HepG2 (cell line): ENCODE measurements around the gene MGLL. TPM values are rescaled to one million over a fixed set of nuclear protein-coding genes. Genes with fewer than 3 reads are reported as not detected.

ENCODE experiments used
- ATAC-seq: fragments of 200-7000 bp; cut with Tn5 transposase; 3 replicates; pipeline ENCODE4 v1.9.1; 2020; ENCODE audit warnings: mild to moderate bottlenecking, moderate library complexity
- BruUV-seq: library from RNA; stranded (reverse); fragments of 400-500 nt; replicated peaks from 2 replicates; lab custom pipeline; 2021; lab: Mats Ljungman, UMichigan
- CTCF ChIA-PET: fragments of 300-600 bp; formaldehyde crosslinking; extraction: SDS; loops from one replicate; lab custom pipeline; 2021; ENCODE audit warnings: low total read pairs, inconsistent platforms, low intra/inter-chr PET ratio; lab: Yijun Ruan, JAX
- POLR2A ChIA-PET: fragments of 350-600 bp; sonication (Branson Sonifier 250); formaldehyde crosslinking; loops from one replicate; lab custom pipeline; 2020; ENCODE audit warnings: antibody characterized with exemption, inconsistent platforms; lab: Yijun Ruan, JAX
- DNase-seq: peaks from one replicate; pipeline ENCODE4 v3.0.0-alpha.2; 2015; ENCODE audit warnings: low spot score
- FAIRE-seq: peaks from 3 replicates; lab custom pipeline; 2011; peaks lifted over from hg19 to GRCh38; lab: Jason Lieb, UNC
- H2AFZ ChIP-seq: one replicate; pipeline ENCODE4 v1.6.1; 2011; ENCODE audit warnings: low read length, inconsistent platforms
- H3K27ac ChIP-seq: fragments of 300-600 bp; 3 replicates; pipeline ENCODE4 v1.8.0; 2011; ENCODE audit warnings: mixed run types, mild to moderate bottlenecking, mixed read lengths, low read length, inconsistent platforms; ENCODE audit not compliant: insufficient read depth; ENCODE audit errors: extremely low read length
- H3K27me3 ChIP-seq, 2 experiments: fragments of 200-600 bp in 1 of 2; 2 replicates in 1 of 2; 3 replicates in 1 of 2; pipeline versions ENCODE4 v1.6.0 to v1.8.0; 2011; ENCODE audit warnings: low read length in 2 of 2, mild to moderate bottlenecking in 2 of 2, moderate library complexity in 2 of 2, inconsistent platforms in 1 of 2; ENCODE audit not compliant: insufficient read depth in 2 of 2, control insufficient read depth in 1 of 2
- H3K36me3 ChIP-seq, 2 experiments: fragments of 200-600 bp in 1 of 2; replicated peaks in 1 of 2; 2 replicates in 1 of 2; 3 replicates in 1 of 2; pipeline versions ENCODE4 v1.5.1 to v1.8.0; 2011; ENCODE audit warnings: low read length in 2 of 2, inconsistent platforms in 1 of 2; ENCODE audit not compliant: insufficient read depth in 2 of 2, control insufficient read depth in 1 of 2
- H3K4me1 ChIP-seq: 2 replicates; pipeline ENCODE4 v1.5.1; 2012; ENCODE audit warnings: low read length, inconsistent platforms; ENCODE audit not compliant: insufficient read depth
- H3K4me2 ChIP-seq: 2 replicates; pipeline ENCODE4 v1.6.0; 2011; ENCODE audit warnings: low read depth, low read length, inconsistent platforms
- H3K4me3 ChIP-seq, 3 experiments: fragments of 200-600 bp in 1 of 3; sonication (generic), shearing (Covaris generic) in 1 of 3; replicated peaks in 1 of 3; 2 replicates each; pipeline ENCODE4 v1.5.1; 2011 to 2016; ENCODE audit warnings: low read length in 3 of 3, inconsistent platforms in 2 of 3, low read depth in 2 of 3, mild to moderate bottlenecking in 2 of 3, control low read depth in 1 of 3, mixed read lengths in 1 of 3; ENCODE audit not compliant: insufficient read depth in 1 of 3
- H3K79me2 ChIP-seq: one replicate; pipeline ENCODE4 v1.6.1; 2011; ENCODE audit warnings: low read length, inconsistent platforms; ENCODE audit not compliant: insufficient read depth
- H3K9ac ChIP-seq: 2 replicates; pipeline ENCODE4 v1.6.0; 2011; ENCODE audit warnings: mild to moderate bottlenecking, low read depth, low read length, inconsistent platforms; ENCODE audit not compliant: insufficient read depth
- H3K9me3 ChIP-seq: 2 replicates; pipeline ENCODE4 v1.5.1; 2012; ENCODE audit warnings: mild to moderate bottlenecking, low read length
- H4K20me1 ChIP-seq: 2 replicates; pipeline ENCODE4 v1.6.0; 2011; ENCODE audit warnings: inconsistent platforms, mild to moderate bottlenecking, low read length, moderate library complexity; ENCODE audit not compliant: insufficient read depth
- ARID4A ChIP-seq: sonication (generic); formaldehyde crosslinking; IDR thresholded peaks from 2 replicates; pipeline ENCODE4 v1.5.0; 2020; ENCODE audit warnings: mild to moderate bottlenecking, missing genetic modification reagents, borderline replicate concordance
- KDM4B ChIP-seq: sonication (generic); formaldehyde crosslinking; IDR thresholded peaks from 2 replicates; pipeline ENCODE4 v1.4.0; 2020; ENCODE audit warnings: missing genetic modification reagents
- MEIS2 ChIP-seq: sonication (generic); formaldehyde crosslinking; IDR thresholded peaks from 2 replicates; pipeline ENCODE4 v1.9.0; 2021; ENCODE audit warnings: mild to moderate bottlenecking, missing genetic modification reagents
- PTBP1 ChIP-seq: fragments of 200-400 bp; formaldehyde crosslinking; IDR thresholded peaks from 2 replicates; pipeline ENCODE4 v1.6.1; 2018; ENCODE audit warnings: low read length, low read depth; ENCODE audit not compliant: poor library complexity, severe bottlenecking
- TRIM22 ChIP-seq: fragments of 450-650 bp; IDR thresholded peaks from 2 replicates; pipeline ENCODE4 v1.6.1; 2017
- ZNF253 ChIP-seq: sonication (generic); formaldehyde crosslinking; IDR thresholded peaks from 2 replicates; pipeline ENCODE4 v1.8.0; 2022; ENCODE audit warnings: mild to moderate bottlenecking, missing genetic modification reagents, borderline replicate concordance
- ZNF616 ChIP-seq: sonication (generic); formaldehyde crosslinking; IDR thresholded peaks from 2 replicates; pipeline ENCODE4 v1.5.0; 2020; ENCODE audit warnings: low read depth, mild to moderate bottlenecking, missing genetic modification reagents
- WGBS: methylation state at CpG from one replicate; pipeline ENCODE4 v1.1.6; 2017; ENCODE audit warnings: low lambda C conversion rate; 5-methylcytosine and 5-hydroxymethylcytosine counted together
- in situ Hi-C: cut with HindIII; loops from 2 replicates; pipeline ENCODE4 v1.10.0; 2017; ENCODE audit warnings: low pct_unique_long_range_greater_than_20kb; ENCODE audit not compliant: extremely low pct_ligation_motif_present
- intact Hi-C: fragments of 100-400 bp; cut with micrococcal nuclease; formaldehyde crosslinking; loops from one replicate; pipeline ENCODE4 v1.10.0; 2022; ENCODE audit not compliant: unreplicated experiment
- polyA plus RNA-seq, 8 experiments: library from polyadenylated mRNA; depleted of rRNA in 3 of 8; stranded (reverse) in 7 of 8; unstranded in 1 of 8; fragments of >200 nt; fragmentation: Illumina TruSeq in 4 of 8; extraction: Trizol in 4 of 8; gene quantifications; 2 replicates each; pipeline versions ENCODE4 v1.2.1 to v1.2.3, GENCODE V29; 2011 to 2016; ENCODE audit warnings: low read depth in 4 of 8, missing spikeins in 1 of 8, mixed read lengths in 1 of 8; ENCODE audit not compliant: insufficient read depth in 1 of 8
- total RNA-seq, 5 experiments: library from RNA; depleted of rRNA; stranded (reverse); fragments of >200 nt; fragmentation: Illumina TruSeq; extraction: Trizol; gene quantifications; 2 replicates each; pipeline ENCODE4 v1.2.3, GENCODE V29; 2016; ENCODE audit warnings: low read depth in 1 of 5
- TF ChIP-seq, protein P1 (sequence below), 2 experiments: sonication (generic) in 1 of 2; formaldehyde crosslinking in 1 of 2; IDR thresholded peaks; 2 replicates each; pipeline versions ENCODE4 v1.4.0 to v1.6.1; 2018 to 2020; ENCODE audit warnings: missing genetic modification reagents in 2 of 2, borderline replicate concordance in 1 of 2, low read depth in 1 of 2, mild to moderate bottlenecking in 1 of 2, missing biosample characterization in 1 of 2
- TF ChIP-seq, protein P2 (sequence below): sonication (generic); formaldehyde crosslinking; IDR thresholded peaks from 2 replicates; pipeline ENCODE4 v1.9.0; 2022; ENCODE audit warnings: low read depth, missing genetic modification reagents

The MGLL gene
- total and polyA plus RNA-seq, 2 of the 13 experiments (the other 11 are each of a cell fraction or from before 2014, with no cell fraction given), result not detected

DNA sequence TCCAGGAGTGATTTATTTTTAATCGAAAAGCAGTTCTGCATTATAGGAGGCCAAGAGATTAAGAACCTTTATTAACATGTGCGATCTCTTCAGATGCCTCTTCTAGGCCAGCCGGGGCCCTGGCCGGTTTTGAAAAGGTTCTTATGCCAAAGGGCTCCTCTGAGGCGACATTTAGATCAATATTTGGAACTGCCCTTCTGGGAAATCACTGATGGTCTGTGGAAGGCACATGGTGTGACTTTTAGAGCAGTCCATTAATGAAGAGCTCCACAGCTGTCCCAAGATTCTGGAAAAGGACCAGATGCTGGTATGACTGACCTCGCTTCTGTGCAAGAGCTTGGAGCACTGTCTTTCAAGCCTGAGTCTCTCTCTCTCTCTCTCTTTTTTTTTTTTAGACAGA, 19.7 kb downstream of the MGLL start:
- ATAC-seq, result no peak
- intact Hi-C loops (no loop called here), in situ Hi-C loops (no loop called here)
- WGBS, result 30% methylated on average over 6 of the region's 6 CpGs
- Histone ChIP-seq H3K9me3 (no peaks in the 10 kb centered on the region), H3K79me2 (no peaks in the 10 kb centered on the region), H4K20me1 (no peaks in the 10 kb centered on the region), H3K4me3 (no peak overlapping the region), H3K27me3 (peaks cover 2 to 5% of the 10 kb centered on the region in 2 experiments; a peak in 2 of 5 replicates), H3K36me3 (no peaks in the 10 kb centered on the region), H3K4me2 (no peak overlapping the region), H2AFZ (no peak overlapping the region), H3K27ac (no peak overlapping the region), H3K4me1 (no peaks in the 10 kb centered on the region), H3K9ac (no peak overlapping the region)
- no peak for TF ChIP-seq ZNF253 (CRISPR knock-in tag)
- no peak for TF ChIP-seq MEIS2 (CRISPR knock-in tag)
- TF ChIP-seq, protein P1, sequence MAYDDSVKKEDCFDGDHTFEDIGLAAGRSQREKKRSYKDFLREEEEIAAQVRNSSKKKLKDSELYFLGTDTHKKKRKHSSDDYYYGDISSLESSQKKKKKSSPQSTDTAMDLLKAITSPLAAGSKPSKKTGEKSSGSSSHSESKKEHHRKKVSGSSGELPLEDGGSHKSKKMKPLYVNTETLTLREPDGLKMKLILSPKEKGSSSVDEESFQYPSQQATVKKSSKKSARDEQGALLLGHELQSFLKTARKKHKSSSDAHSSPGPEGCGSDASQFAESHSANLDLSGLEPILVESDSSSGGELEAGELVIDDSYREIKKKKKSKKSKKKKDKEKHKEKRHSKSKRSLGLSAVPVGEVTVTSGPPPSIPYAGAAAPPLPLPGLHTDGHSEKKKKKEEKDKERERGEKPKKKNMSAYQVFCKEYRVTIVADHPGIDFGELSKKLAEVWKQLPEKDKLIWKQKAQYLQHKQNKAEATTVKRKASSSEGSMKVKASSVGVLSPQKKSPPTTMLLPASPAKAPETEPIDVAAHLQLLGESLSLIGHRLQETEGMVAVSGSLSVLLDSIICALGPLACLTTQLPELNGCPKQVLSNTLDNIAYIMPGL (CRISPR knock-in tag; IDR thresholded peaks at IDR 0.05; ENCODE audit: borderline replicate concordance in 1 of 2, low read depth in 1 of 2), result no peak
- TF ChIP-seq KDM4B, result no peak
- TF ChIP-seq, protein P2, sequence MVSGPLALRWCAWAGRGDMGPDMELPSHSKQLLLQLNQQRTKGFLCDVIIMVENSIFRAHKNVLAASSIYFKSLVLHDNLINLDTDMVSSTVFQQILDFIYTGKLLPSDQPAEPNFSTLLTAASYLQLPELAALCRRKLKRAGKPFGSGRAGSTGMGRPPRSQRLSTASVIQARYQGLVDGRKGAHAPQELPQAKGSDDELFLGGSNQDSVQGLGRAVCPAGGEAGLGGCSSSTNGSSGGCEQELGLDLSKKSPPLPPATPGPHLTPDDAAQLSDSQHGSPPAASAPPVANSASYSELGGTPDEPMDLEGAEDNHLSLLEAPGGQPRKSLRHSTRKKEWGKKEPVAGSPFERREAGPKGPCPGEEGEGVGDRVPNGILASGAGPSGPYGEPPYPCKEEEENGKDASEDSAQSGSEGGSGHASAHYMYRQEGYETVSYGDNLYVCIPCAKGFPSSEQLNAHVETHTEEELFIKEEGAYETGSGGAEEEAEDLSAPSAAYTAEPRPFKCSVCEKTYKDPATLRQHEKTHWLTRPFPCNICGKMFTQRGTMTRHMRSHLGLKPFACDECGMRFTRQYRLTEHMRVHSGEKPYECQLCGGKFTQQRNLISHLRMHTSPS, result no peak
- TF ChIP-seq ARID4A (CRISPR knock-in tag), result no peak
- TF ChIP-seq ZNF616 (CRISPR knock-in tag), result no peak
- TF ChIP-seq PTBP1, result no peak
- TF ChIP-seq TRIM22, result no peak
- BruUV-seq, result no TSS peak
- no peak for FAIRE-seq
- ChIA-PET POLR2A (no interaction called here), CTCF (no interaction called here)
- no peak for DNase-seq
